CD14-positive monocyte (primary cell): ENCODE data around the gene C1orf105. TPM values are rescaled to one million over a fixed set of nuclear protein-coding genes. Genes with fewer than 3 reads are reported as not detected.
A peak's percentile ranks its signal among the peaks of the same experiment; 100 is the strongest.

Experiments used
- DNase-seq, 3 donors: peaks; one replicate each; pipeline ENCODE4 v3.0.0-alpha.2; 2011 to 2022
- H2AFZ ChIP-seq: 2 replicates; pipeline ENCODE4 v1.6.0; 2012; ENCODE audit warnings: mild to moderate bottlenecking, low read depth, low read length, inconsistent platforms; ENCODE audit not compliant: insufficient read depth, poor library complexity, severe bottlenecking
- H3K27ac ChIP-seq, 2 donors: 1 replicate in 1 of 2; 2 replicates in 1 of 2; pipeline ENCODE4 v1.5.1; 2012 to 2013; ENCODE audit warnings: low read length in 2 of 2, control low read depth in 1 of 2, inconsistent platforms in 1 of 2, low read depth in 1 of 2, mild to moderate bottlenecking in 1 of 2
- H3K27me3 ChIP-seq, 2 donors: one replicate each; pipeline versions ENCODE4 v1.6.0 to v1.6.1; 2011 to 2013; ENCODE audit warnings: low read length in 2 of 2; ENCODE audit not compliant: control insufficient read depth in 2 of 2, insufficient read depth in 2 of 2
- H3K36me3 ChIP-seq, 2 donors: replicated peaks in 1 of 2; 1 replicate in 1 of 2; 2 replicates in 1 of 2; pipeline versions ENCODE4 v1.5.1 to v1.6.1; 2012 to 2013; ENCODE audit warnings: low read length in 2 of 2, control low read depth in 1 of 2, inconsistent platforms in 1 of 2, mild to moderate bottlenecking in 1 of 2; ENCODE audit not compliant: insufficient read depth in 2 of 2, control insufficient read depth in 1 of 2
- H3K4me1 ChIP-seq, 2 donors: 1 replicate in 1 of 2; 2 replicates in 1 of 2; pipeline versions ENCODE4 v1.5.1 to v1.6.1; 2012 to 2013; ENCODE audit warnings: low read length in 2 of 2, control low read depth in 1 of 2, inconsistent platforms in 1 of 2, mild to moderate bottlenecking in 1 of 2, moderate library complexity in 1 of 2; ENCODE audit not compliant: insufficient read depth in 2 of 2, control insufficient read depth in 1 of 2
- H3K4me2 ChIP-seq: replicated peaks from 2 replicates; pipeline ENCODE3; 2012; ENCODE audit warnings: low read length, moderate library complexity, mild to moderate bottlenecking; ENCODE audit not compliant: poor library complexity, severe bottlenecking; ENCODE audit errors: extremely low read depth
- H3K4me3 ChIP-seq, 3 experiments: fragments of 200-600 bp in 1 of 3; sonication (generic) in 1 of 3; replicated peaks in 1 of 3; 1 replicate in 2 of 3; 2 replicates in 1 of 3; pipeline ENCODE4 v1.5.1; 2011 to 2013; ENCODE audit warnings: low read length in 3 of 3, mild to moderate bottlenecking in 3 of 3, control low read depth in 2 of 3, low read depth in 2 of 3, inconsistent platforms in 1 of 3, moderate library complexity in 1 of 3
- H3K79me2 ChIP-seq: 2 replicates; pipeline ENCODE4 v1.6.0; 2012; ENCODE audit warnings: mild to moderate bottlenecking, control low read depth, inconsistent platforms, low read length, moderate library complexity; ENCODE audit not compliant: insufficient read depth
- H3K9ac ChIP-seq: 2 replicates; pipeline ENCODE4 v1.6.0; 2017; ENCODE audit warnings: low read length, mild to moderate bottlenecking; ENCODE audit not compliant: insufficient read depth, poor library complexity, severe bottlenecking
- H3K9me3 ChIP-seq, 2 donors: replicated peaks in 1 of 2; 1 replicate in 1 of 2; 2 replicates in 1 of 2; pipeline versions ENCODE4 v1.5.1 to v1.6.1; 2012 to 2013; ENCODE audit warnings: low read length in 2 of 2, control low read depth in 1 of 2; ENCODE audit not compliant: control insufficient read depth in 1 of 2, insufficient read depth in 1 of 2
- H4K20me1 ChIP-seq: 2 replicates; pipeline ENCODE4 v1.6.0; 2012; ENCODE audit warnings: mild to moderate bottlenecking, low read length, control low read depth, moderate library complexity; ENCODE audit not compliant: insufficient read depth
- H3K27ac Mint-ChIP-seq, 7 donors: one replicate each; pipeline ENCODE4 v1.8.0; 2020; ENCODE audit warnings: mild to moderate bottlenecking in 7 of 7, mixed read lengths in 7 of 7, moderate library complexity in 6 of 7, inconsistent platforms in 2 of 7
- H3K27me3 Mint-ChIP-seq, 3 donors: one replicate each; pipeline ENCODE4 v1.8.0; 2021 to 2022; ENCODE audit warnings: low read depth in 3 of 3, mild to moderate bottlenecking in 3 of 3, mixed read lengths in 3 of 3, moderate library complexity in 3 of 3, inconsistent platforms in 1 of 3
- H3K36me3 Mint-ChIP-seq, 2 donors: one replicate each; pipeline ENCODE4 v1.8.0; 2020; ENCODE audit warnings: mixed read lengths in 2 of 2, inconsistent platforms in 1 of 2, mild to moderate bottlenecking in 1 of 2
- H3K4me1 Mint-ChIP-seq: one replicate; pipeline ENCODE4 v1.8.0; 2020; ENCODE audit warnings: mild to moderate bottlenecking, mixed read lengths
- H3K4me3 Mint-ChIP-seq, 2 donors: one replicate each; pipeline ENCODE4 v1.8.0; 2020; ENCODE audit warnings: mild to moderate bottlenecking in 2 of 2, mixed read lengths in 2 of 2, moderate library complexity in 1 of 2
- H3K9me3 Mint-ChIP-seq, 7 donors: one replicate each; pipeline ENCODE4 v1.8.0; 2020 to 2022; ENCODE audit warnings: mixed read lengths in 7 of 7, mild to moderate bottlenecking in 6 of 7, moderate library complexity in 6 of 7, inconsistent platforms in 2 of 7
- WGBS: methylation state at CpG from one replicate; pipeline ENCODE4 v1.1.5; 2013; ENCODE audit warnings: missing lambda C conversion rate; ENCODE audit not compliant: insufficient coverage; 5-methylcytosine and 5-hydroxymethylcytosine counted together
- intact Hi-C, 2 donors: fragments of 100-400 bp; cut with micrococcal nuclease; formaldehyde crosslinking; loops; one replicate each; pipeline versions ENCODE4 v1.15.0 to v1.15.1; 2023
- polyA plus RNA-seq, 3 donors: library from polyadenylated mRNA; depleted of rRNA in 1 of 3; unstranded in 2 of 3; stranded (reverse) in 1 of 3; fragments of 300-500 nt in 2 of 3; fragments of >200 nt in 1 of 3; fragmentation: Illumina TruSeq in 2 of 3; gene quantifications; 1 replicate in 2 of 3; 2 replicates in 1 of 3; pipeline ENCODE4 v1.2.3, GENCODE V29; 2012 to 2021
- TF ChIP-seq, protein P1 (sequence below): fragments of 200-600 bp; IDR thresholded peaks from one replicate; pipeline ENCODE4 v1.8.0; 2022; ENCODE audit warnings: antibody characterized with exemption, mild to moderate bottlenecking

Gene C1orf105
- polyA plus RNA-seq, 3 donors = not detected

DNA sequence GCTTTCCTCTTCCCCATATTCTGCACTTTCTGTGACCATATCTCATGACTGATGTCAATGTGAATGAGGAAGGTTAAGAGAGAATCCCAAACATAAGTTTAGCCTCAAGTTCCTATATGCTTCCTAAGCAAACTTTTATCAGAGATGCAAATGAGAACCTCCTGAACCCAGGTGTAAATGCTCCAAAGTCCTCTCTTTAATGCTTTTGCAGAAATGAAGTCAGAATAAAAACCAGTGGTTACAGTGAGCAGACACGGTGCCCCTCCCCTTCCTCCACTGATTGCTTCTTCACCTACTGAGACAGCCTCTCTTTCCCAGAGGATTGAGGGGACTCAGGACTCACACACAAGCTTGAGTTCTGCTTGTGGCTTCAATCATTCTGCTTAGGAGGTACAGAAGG is 35.0 kb downstream of the C1orf105 start:
- Mint-ChIP-seq H3K4me3 (no peak overlapping the region), H3K9me3 (no peaks in the 10 kb centered on the region), H3K36me3 (no peaks in the 10 kb centered on the region), H3K27me3 (peaks cover 0 to 5% (median 0%) of the 10 kb centered on the region in 3 donors), H3K4me1 (peaks cover 21% of the 10 kb centered on the region), H3K27ac (no peak overlapping the region)
- H3K27ac ChIP-seq = no peak overlapping the region
- intact Hi-C loops = no loop called here
- H3K4me2 ChIP-seq = no peak overlapping the region
- H3K36me3 ChIP-seq = no peaks in the 10 kb centered on the region
- WGBS = no CpG with 5 or more reads among the region's 1 CpG
- H3K9me3 ChIP-seq = no peaks in the 10 kb centered on the region
- TF ChIP-seq, protein P1, sequence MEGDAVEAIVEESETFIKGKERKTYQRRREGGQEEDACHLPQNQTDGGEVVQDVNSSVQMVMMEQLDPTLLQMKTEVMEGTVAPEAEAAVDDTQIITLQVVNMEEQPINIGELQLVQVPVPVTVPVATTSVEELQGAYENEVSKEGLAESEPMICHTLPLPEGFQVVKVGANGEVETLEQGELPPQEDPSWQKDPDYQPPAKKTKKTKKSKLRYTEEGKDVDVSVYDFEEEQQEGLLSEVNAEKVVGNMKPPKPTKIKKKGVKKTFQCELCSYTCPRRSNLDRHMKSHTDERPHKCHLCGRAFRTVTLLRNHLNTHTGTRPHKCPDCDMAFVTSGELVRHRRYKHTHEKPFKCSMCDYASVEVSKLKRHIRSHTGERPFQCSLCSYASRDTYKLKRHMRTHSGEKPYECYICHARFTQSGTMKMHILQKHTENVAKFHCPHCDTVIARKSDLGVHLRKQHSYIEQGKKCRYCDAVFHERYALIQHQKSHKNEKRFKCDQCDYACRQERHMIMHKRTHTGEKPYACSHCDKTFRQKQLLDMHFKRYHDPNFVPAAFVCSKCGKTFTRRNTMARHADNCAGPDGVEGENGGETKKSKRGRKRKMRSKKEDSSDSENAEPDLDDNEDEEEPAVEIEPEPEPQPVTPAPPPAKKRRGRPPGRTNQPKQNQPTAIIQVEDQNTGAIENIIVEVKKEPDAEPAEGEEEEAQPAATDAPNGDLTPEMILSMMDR = no peak
- no peaks in the 10 kb centered on the region for H4K20me1 ChIP-seq
- H3K9ac ChIP-seq = no peak overlapping the region
- DNase-seq = no peak
- peaks cover 6 to 10% of the 10 kb centered on the region in 2 donors for H3K4me1 ChIP-seq
- peak overlapping the region; percentile 41 for H2AFZ ChIP-seq
- H3K4me3 ChIP-seq = no peak overlapping the region
- no peaks in the 10 kb centered on the region for H3K27me3 ChIP-seq
- H3K79me2 ChIP-seq = no peaks in the 10 kb centered on the region

DNA sequence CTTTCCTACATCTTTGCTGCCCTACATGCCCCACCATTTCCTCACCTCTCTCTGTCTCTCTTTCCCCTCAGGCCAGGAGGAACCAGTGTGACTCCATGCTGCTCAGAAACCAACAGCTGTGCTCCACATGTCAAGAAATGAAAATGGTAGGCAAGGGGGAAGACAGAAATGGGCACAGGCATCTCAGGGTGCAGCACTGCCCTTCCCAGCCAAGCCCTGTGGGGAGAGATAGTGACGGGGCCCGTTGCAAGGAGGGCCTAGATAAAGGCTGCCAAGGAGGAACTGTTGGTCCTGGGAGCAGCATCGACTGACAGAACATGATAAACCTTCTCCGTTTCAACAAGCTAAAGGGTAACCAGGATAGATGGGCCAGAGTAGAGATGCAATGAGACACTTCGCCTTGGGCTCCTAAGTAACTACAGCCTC is 35.9 kb downstream of the C1orf105 start:
- H3K4me3 ChIP-seq = no peak overlapping the region
- H3K4me1 Mint-ChIP-seq = peaks cover 19% of the 10 kb centered on the region
- H3K27ac Mint-ChIP-seq = no peak overlapping the region
- no peak overlapping the region for H3K9ac ChIP-seq
- H3K4me3 Mint-ChIP-seq = no peak overlapping the region
- H3K27ac ChIP-seq = no peak overlapping the region
- H3K27me3 Mint-ChIP-seq = peaks cover 0 to 5% (median 0%) of the 10 kb centered on the region in 3 donors
- DNase-seq = no peak
- no peaks in the 10 kb centered on the region for H3K27me3 ChIP-seq
- H3K79me2 ChIP-seq = no peaks in the 10 kb centered on the region
- no peaks in the 10 kb centered on the region for H3K9me3 Mint-ChIP-seq
- no peaks in the 10 kb centered on the region for H3K9me3 ChIP-seq
- no peak overlapping the region for H2AFZ ChIP-seq
- H3K36me3 ChIP-seq = no peaks in the 10 kb centered on the region
- TF ChIP-seq, protein P1 = no peak
- no peaks in the 10 kb centered on the region for H4K20me1 ChIP-seq
- intact Hi-C loops = no loop called here
- no peaks in the 10 kb centered on the region for H3K36me3 Mint-ChIP-seq
- H3K4me1 ChIP-seq = peaks cover 6 to 8% of the 10 kb centered on the region in 2 donors
- no peak overlapping the region for H3K4me2 ChIP-seq
- 92% methylated on average over 2 of the region's 5 CpGs for WGBS
